Neural cell (in vitro differentiated cells): ENCODE results near the gene URI1. TPM values are rescaled to one million over a fixed set of nuclear protein-coding genes. Genes with fewer than 3 reads are reported as not detected.

Experiments used
- H2AFZ ChIP-seq: fragments of 200-600, 300-800 bp; sonication (generic), shearing (Covaris generic); 2 replicates; pipeline ENCODE4 v1.6.0; 2014; ENCODE audit warnings: low read depth, mild to moderate bottlenecking, antibody characterized with exemption, low read length, moderate library complexity
- H3F3A ChIP-seq: fragments of 200-600 bp; shearing (Covaris generic); 2 replicates; pipeline ENCODE4 v1.6.1; 2016; ENCODE audit warnings: mild to moderate bottlenecking, moderate library complexity, mixed read lengths, antibody characterized with exemption, low read length; ENCODE audit not compliant: insufficient read depth, poor library complexity, severe bottlenecking
- H3K27ac ChIP-seq: fragments of 200-600, 300-800 bp; sonication (generic), shearing (Covaris generic); 2 replicates; pipeline ENCODE4 v1.5.1; 2014; ENCODE audit warnings: mild to moderate bottlenecking, low read length, moderate library complexity
- H3K27me3 ChIP-seq: fragments of 300-800, 200-600 bp; sonication (generic), shearing (Covaris generic); 2 replicates; pipeline ENCODE4 v1.6.0; 2014; ENCODE audit warnings: mild to moderate bottlenecking, low read depth, low read length, moderate library complexity; ENCODE audit not compliant: insufficient read depth
- H3K36me3 ChIP-seq: fragments of 300-800, 200-600 bp; sonication (generic), shearing (Covaris generic); 2 replicates; pipeline ENCODE4 v1.5.1; 2014; ENCODE audit warnings: mild to moderate bottlenecking, antibody characterized with exemption, low read length, moderate library complexity; ENCODE audit not compliant: insufficient read depth
- H3K4me2 ChIP-seq: fragments of 300-800, 200-600 bp; sonication (generic), shearing (Covaris generic); 2 replicates; pipeline ENCODE4 v1.6.0; 2014; ENCODE audit warnings: mild to moderate bottlenecking, low read length
- H3K4me3 ChIP-seq: fragments of 300-800, 200-600 bp; sonication (generic), shearing (Covaris generic); 2 replicates; pipeline ENCODE4 v1.5.1; 2014; ENCODE audit warnings: mild to moderate bottlenecking, low read length, moderate library complexity
- H3K79me2 ChIP-seq: fragments of 200-600 bp; shearing (Covaris generic); replicated peaks from 2 replicates; pipeline ENCODE4 v1.6.0; 2014; ENCODE audit warnings: mild to moderate bottlenecking, low read length, moderate library complexity; ENCODE audit not compliant: insufficient read depth
- H3K9ac ChIP-seq: fragments of 300-800, 200-600 bp; sonication (generic), shearing (Covaris generic); 2 replicates; pipeline ENCODE4 v1.6.1; 2016; ENCODE audit warnings: mild to moderate bottlenecking, low read length, mixed read lengths
- H3K9me2 ChIP-seq: fragments of 200-600 bp; shearing (Covaris generic); 2 replicates; pipeline ENCODE4 v1.6.1; 2016; ENCODE audit warnings: mild to moderate bottlenecking, low read length, mixed read lengths; ENCODE audit not compliant: insufficient read depth
- H3K9me3 ChIP-seq: fragments of 200-600, 300-800 bp; sonication (generic), shearing (Covaris generic); 2 replicates; pipeline ENCODE4 v1.6.1; 2016; ENCODE audit warnings: mild to moderate bottlenecking, mixed run types, low read length, moderate library complexity, mixed read lengths
- H4K20me1 ChIP-seq: fragments of 200-600 bp; shearing (Covaris generic); 2 replicates; pipeline ENCODE4 v1.6.1; 2016; ENCODE audit warnings: mild to moderate bottlenecking, mixed run types; ENCODE audit not compliant: insufficient read depth
- EP300 ChIP-seq: fragments of 450-650 bp; conservative IDR thresholded peaks from 2 replicates; pipeline ENCODE4 v1.6.1; 2014; ENCODE audit warnings: antibody characterized with exemption, mild to moderate bottlenecking, moderate library complexity; ENCODE audit not compliant: poor library complexity, severe bottlenecking
- POLR2AphosphoS5 ChIP-seq: IDR thresholded peaks from 2 replicates; pipeline ENCODE4 v1.6.1; 2012
- REST ChIP-seq: IDR thresholded peaks from 2 replicates; pipeline ENCODE4 v1.6.1; 2012; ENCODE audit warnings: borderline replicate concordance
- polyA plus RNA-seq: library from polyadenylated mRNA; depleted of rRNA; stranded (reverse); fragments of >200 nt; gene quantifications from 2 replicates; pipeline ENCODE4 v1.2.3, GENCODE V29; 2014
- small RNA-seq, 3 experiments: library from RNA; depleted of rRNA; stranded (forward); fragments of <200 nt; gene quantifications; one replicate each; pipeline ENCODE3, GENCODE V24; 2012

The URI1 gene
- polyA plus RNA-seq, 1 donor from 2014 or later: 55.4 TPM

- H3K9ac ChIP-seq: no peak overlapping the region
- H3F3A ChIP-seq: no peaks in the 10 kb centered on the region
- no peak overlapping the region for H3K27ac ChIP-seq
- H3K36me3 ChIP-seq: no peaks in the 10 kb centered on the region
- TF ChIP-seq REST: no peak
- no peak for TF ChIP-seq POLR2AphosphoS5
- TF ChIP-seq EP300: no peak
- no peaks in the 10 kb centered on the region for H3K9me3 ChIP-seq
- H2AFZ ChIP-seq: no peak overlapping the region
- no peaks in the 10 kb centered on the region for H3K79me2 ChIP-seq
- H3K4me2 ChIP-seq: no peak overlapping the region
- no peaks in the 10 kb centered on the region for H3K27me3 ChIP-seq
- H3K4me3 ChIP-seq: no peak overlapping the region
- H3K9me2 ChIP-seq: no peaks in the 10 kb centered on the region
- H4K20me1 ChIP-seq: no peaks in the 10 kb centered on the region
These were observed 123.9 kb downstream of the URI1 start for GRCh38 chr19:30065680-30066606.

Small RNA genes within 50 kb of the gene (small RNA-seq; reads per million reads assigned to genes)
- gene AC008798.1: 0 reads per million in 3 experiments
- 0 reads per million in 3 experiments for gene TAF9P3

Other genes with a start within 250 kb of the URI1 start
- 77.0 and 83.8 TPM in 2 replicates for gene C19orf12, start 227.0 kb upstream of the URI1 start, polyA plus RNA-seq
- gene CCNE1, start 130.2 kb upstream of the URI1 start, polyA plus RNA-seq: 3.4 and 4.1 TPM in 2 replicates